GM19372 (cell line): ENCODE data around the gene DAAM2.

ENCODE experiments used
- ATAC-seq: cut with Tn5 transposase; IDR thresholded peaks from one replicate; pipeline ENCODE4 v1.9.1; 2021; ENCODE audit warnings: mild to moderate bottlenecking, low read depth, moderate library complexity; ENCODE audit not compliant: unreplicated experiment

DAAM2 gene

GRCh38 chr6:39815356-39815755 is 23.2 kb downstream of the DAAM2 start:
- ATAC-seq, result no peak

- ATAC-seq, result no peak
These were observed 24.6 kb downstream of the DAAM2 start for GRCh38 chr6:39816747-39817146.

GRCh38 chr6:39818695-39819094 is 26.5 kb downstream of the DAAM2 start:
- no peak for ATAC-seq

- no peak for ATAC-seq
These were observed 27.1 kb downstream of the DAAM2 start for GRCh38 chr6:39819228-39819627.

- ATAC-seq, result no peak
These were observed 27.5 kb downstream of the DAAM2 start for GRCh38 chr6:39819676-39820075.

DNA sequence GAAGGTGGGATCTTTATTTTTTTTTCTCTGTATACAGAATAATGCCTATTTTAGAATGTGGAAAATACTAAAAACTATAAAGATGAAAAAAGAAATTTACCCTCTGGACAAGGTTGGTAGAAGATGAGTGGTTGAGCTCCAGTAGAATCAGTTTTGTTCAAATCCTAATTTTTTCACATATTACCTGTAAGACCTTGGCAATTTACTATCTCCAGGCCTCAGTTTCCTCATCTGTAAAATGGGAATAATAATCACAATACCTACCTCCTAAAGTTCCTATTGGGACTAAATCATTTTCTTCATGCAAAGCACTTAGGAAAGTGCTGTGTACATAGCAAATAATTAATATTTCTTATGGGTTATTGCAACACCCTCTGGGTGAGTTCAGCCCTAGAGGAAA is 28.4 kb downstream of the DAAM2 start:
- no peak for ATAC-seq

DNA sequence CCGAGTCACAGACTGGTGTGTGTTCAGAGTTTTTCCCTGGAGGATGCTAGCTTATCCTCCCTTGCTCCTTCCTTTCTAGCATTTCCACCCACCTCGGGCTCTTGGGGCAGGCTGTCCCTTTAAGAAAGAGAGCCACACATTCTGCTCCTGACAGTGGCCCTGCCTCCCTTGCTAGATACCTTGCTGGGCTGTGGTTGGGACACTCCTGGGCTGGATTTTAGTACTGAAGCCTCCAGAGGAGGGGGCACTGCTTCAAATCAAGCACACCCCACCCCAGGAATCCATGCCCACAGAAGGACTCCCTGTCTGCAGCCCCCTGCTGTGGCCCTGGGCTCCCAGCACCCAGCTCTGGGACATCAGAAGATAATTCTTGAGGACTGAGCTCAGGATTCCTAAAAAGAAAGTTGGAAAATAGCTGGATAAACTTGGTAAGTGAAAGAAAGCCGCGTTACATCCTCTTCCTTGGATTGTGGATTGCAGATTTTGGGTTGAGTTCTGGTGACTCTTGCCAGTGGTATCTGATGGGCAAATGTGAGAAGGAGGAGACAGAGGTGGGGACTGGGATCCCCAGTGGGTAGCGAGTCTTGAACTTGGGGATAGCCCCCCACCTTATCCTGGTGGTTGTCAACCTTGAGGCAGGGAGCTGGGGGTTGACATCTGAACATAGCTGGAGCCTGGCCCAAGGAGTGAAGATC is 29.0 kb downstream of the DAAM2 start:
- ATAC-seq, result no peak

DNA sequence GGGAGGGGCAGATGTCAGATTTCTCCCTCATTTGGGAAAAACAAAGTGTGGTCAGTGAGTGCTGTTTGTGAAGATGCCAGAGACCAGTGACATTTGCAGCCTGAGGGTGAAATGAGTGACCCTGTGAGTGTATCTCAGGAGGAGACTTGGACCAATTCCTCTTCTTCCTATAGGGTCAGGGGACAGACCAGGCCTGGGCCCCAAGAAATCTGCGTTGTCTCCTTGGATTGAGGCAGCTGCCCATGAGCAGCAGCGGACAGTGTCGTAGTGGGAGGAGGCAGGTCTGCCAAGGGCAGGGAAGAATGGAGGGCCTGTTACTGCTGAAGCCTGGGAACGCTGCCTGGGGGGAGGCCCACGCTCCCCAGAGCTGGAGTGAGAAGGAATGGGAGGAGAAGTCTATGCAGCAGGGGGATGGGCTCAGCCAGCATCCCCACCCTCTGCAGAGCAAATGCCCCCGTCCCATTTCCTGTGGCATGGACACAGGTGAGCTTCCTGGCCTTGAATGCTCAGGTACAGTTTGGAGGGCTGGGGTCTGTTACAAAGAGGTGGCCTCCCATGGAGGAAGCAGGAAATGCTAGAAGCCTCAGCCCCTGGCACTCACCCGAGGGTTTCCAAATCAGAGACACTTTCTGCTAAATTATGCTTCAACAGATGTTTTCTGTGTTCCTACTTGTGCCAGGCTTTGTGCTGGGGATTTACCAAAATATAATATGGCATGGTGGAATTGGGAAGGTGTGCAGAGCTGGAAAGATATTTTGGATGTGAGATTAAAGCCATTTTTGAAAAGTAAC is 29.8 kb downstream of the DAAM2 start:
- ATAC-seq, result no peak

DNA sequence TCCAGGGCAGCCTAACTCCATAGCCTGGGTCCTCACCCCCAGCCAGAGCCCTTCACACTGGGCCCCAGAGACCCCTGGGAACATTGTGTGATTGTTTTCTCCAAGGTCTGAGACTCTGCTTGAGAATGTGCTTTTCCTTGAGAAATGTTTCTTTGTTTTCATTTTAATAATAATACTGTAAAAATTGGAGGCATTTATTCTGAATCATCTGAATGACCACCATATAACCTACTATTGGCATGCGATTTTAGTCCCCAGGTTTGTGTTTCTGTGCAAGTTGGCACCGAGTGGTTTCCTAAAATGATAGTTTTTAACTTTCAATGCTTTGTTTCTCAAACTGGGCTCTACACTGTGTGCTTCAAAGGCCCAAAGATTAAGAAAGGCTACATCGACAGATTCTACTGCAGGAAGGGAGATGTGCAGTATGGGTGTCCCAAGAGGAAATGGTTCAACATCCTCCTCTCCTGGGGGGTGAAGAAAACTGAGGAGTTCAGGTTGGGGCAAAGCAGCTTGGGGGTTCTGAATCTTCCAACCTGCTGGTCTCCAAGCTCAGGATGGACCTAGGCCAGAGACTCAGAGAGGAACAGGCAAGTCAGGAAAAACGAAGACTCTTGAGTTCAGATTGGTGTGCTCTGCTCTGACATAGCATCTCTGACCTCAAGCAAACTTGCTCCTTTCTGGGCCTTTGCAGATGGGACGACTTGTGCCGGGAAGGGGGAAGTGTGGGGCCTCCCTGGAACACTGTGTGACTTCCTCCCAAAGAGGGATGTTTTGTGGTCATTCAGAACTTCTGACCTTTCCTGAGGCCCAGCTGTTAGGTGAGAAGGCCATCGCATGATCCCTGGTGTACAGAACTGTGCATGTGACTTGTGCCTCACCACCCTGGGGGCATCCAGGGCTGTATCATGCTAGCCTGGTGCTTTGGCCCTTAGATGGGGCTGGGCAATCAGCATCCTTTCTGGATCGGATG is 31.0 kb downstream of the DAAM2 start:
- no peak for ATAC-seq

- ATAC-seq, result no peak
These were observed 32.1 kb downstream of the DAAM2 start for GRCh38 chr6:39824030-39824926.

- ATAC-seq, result no peak
These were observed 37.2 kb downstream of the DAAM2 start for GRCh38 chr6:39829331-39829730.

- no peak for ATAC-seq
These were observed 38.3 kb downstream of the DAAM2 start for GRCh38 chr6:39830444-39830843.

DNA sequence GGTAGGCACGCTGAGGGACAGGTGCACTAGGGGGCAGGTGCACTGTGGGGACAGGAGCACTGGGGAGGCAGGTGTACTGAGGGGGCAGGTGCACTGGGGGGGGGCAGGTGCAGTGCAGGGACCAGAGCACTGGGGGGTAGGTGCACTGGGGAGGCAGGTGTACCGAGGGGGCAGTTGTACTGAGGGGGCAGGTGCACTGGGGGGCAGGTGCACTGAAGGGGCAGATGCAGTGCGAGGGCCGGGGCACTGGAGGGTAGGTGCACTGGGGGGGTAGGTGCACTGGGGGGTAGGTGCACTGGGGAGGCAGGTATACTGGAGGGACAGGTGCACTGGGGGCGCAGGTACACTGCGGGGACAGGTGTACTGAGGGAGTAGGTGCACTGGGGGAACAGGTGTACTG is 39.5 kb downstream of the DAAM2 start:
- no peak for ATAC-seq

DNA sequence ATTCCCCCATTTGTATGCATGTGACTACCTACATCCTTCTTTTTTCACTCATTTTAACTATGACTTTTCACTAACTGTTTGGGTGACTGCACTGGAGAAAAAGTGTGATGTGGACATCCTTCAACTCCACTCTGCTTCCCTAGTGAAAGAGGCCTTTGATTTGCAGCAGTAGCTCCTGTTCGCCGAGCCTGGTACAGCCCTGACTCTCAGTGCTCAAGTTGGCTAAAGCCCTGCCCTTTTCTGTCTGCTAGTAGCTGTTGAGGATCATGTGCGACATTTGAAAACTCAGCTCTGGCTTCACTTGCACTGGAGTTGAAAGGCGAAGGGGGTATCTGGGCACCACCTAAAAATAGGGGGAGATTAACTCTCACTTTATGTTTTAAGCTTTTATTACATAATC is 42.1 kb downstream of the DAAM2 start:
- no peak for ATAC-seq

- no peak for ATAC-seq
These were observed 42.7 kb downstream of the DAAM2 start for GRCh38 chr6:39834866-39835265.

- ATAC-seq, result no peak
These were observed 43.7 kb downstream of the DAAM2 start for GRCh38 chr6:39835821-39836295.

- ATAC-seq, result no peak
These were observed 44.4 kb downstream of the DAAM2 start for GRCh38 chr6:39836606-39837005.

GRCh38 chr6:39839445-39839844 is 47.3 kb downstream of the DAAM2 start:
- ATAC-seq, result no peak

GRCh38 chr6:39840781-39841180 is 48.6 kb downstream of the DAAM2 start:
- no peak for ATAC-seq

GRCh38 chr6:39841291-39841690 is 49.1 kb downstream of the DAAM2 start:
- ATAC-seq, result no peak
